Erythroblast (primary cell): Measurements from ENCODE around the gene JPH4.

Experiments used
- GATA1 ChIP-seq: IDR thresholded peaks from 2 replicates; pipeline ENCODE4 v1.6.1; 2011; ENCODE audit warnings: low read depth, mild to moderate bottlenecking, control low read depth, low read length, moderate library complexity
- POLR2A ChIP-seq: IDR thresholded peaks from 2 replicates; pipeline ENCODE4 v1.6.1; 2011; ENCODE audit warnings: mild to moderate bottlenecking, low read length

GRCh38 chr14:23562822-23563472 is 15.6 kb downstream of the JPH4 start:
- TF ChIP-seq POLR2A (no peak), GATA1 (no peak)
